ENCODE measurements around the gene MRTFB. TPM values are rescaled to one million over a fixed set of nuclear protein-coding genes. Genes with fewer than 3 reads are reported as not detected.

The MRTFB gene
- total and polyA plus RNA-seq, 2 experiments from 2014 or later: 13.9 to 22.2 TPM

DNA sequence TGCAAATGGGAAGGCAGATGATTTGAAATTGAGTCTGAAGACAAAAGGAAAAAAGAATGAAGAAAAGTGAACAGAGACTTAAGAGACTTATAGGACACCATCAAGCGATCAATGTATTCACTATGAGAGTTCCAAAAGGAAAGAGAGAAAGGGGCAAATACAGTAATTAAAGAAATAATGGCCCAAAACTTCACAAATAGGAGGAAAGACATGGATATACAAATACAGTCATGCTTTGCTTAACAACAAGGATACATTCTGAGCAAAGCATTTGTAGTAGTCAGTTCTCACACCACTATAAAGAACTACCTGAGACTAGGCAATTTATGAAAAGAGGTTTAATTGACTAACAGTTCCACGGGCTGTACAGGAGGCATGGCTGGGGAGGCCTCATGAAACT is 152.5 kb downstream of the MRTFB start:
- Histone ChIP-seq H3K4me1 (ENCODE audit: insufficient read depth) (no peaks in the 10 kb centered on the region), H3K79me2 (replicated peaks; ENCODE audit: insufficient read depth) (no peaks in the 10 kb centered on the region), H3K9me2 (ENCODE audit: insufficient read depth) (no peaks in the 10 kb centered on the region), H3K4me3 (no peak overlapping the region), H3K36me3 (ENCODE audit: insufficient read depth) (no peaks in the 10 kb centered on the region; the same call in 1 of the 2 replicates), H3F3A (replicated peaks; ENCODE audit: low read depth) (no peaks in the 10 kb centered on the region), H4K20me1 (replicated peaks; ENCODE audit: insufficient read depth) (no peaks in the 10 kb centered on the region), H2AFZ (no peak overlapping the region), H3K27me3 (ENCODE audit: insufficient read depth) (no peaks in the 10 kb centered on the region), H3K27ac (ENCODE audit: low read depth) (no peak overlapping the region), H3K4me2 (no peak overlapping the region)
- Mint-ChIP-seq H3K4me1 (no peaks in the 10 kb centered on the region), H3K27ac (no peak overlapping the region), H3K4me3 (no peak overlapping the region), H3K36me3 (ENCODE audit: low read depth) (peaks cover 44% of the 10 kb centered on the region), H3K27me3 (ENCODE audit: insufficient read depth, low read depth, poor library complexity) (peaks cover 2% of the 10 kb centered on the region), H3K9me3 (no peaks in the 10 kb centered on the region; the same call in 2 of the 3 replicates)
- TF ChIP-seq ETS1 (IDR thresholded peaks at IDR 0.05) (no peak), NANOG (IDR thresholded peaks at IDR 0.05; ENCODE audit: borderline replicate concordance) (no peak), EZH2 (IDR thresholded peaks at IDR 0.05; ENCODE audit: low read depth, unreplicated experiment) (no peak), ZNF114 (CRISPR knock-in tag; IDR thresholded peaks at IDR 0.05) (no peak), CREB1 (CRISPR knock-in tag; IDR thresholded peaks at IDR 0.05; ENCODE audit: low read depth) (no peak), ZNF331 (CRISPR knock-in tag; IDR thresholded peaks at IDR 0.05; ENCODE audit: low read depth) (no peak), STAT1 (IDR thresholded peaks at IDR 0.05; ENCODE audit: unreplicated experiment) (no peak), JUNB (IDR thresholded peaks at IDR 0.05; ENCODE audit: unreplicated experiment) (no peak)
- TF ChIP-seq, protein P1, sequence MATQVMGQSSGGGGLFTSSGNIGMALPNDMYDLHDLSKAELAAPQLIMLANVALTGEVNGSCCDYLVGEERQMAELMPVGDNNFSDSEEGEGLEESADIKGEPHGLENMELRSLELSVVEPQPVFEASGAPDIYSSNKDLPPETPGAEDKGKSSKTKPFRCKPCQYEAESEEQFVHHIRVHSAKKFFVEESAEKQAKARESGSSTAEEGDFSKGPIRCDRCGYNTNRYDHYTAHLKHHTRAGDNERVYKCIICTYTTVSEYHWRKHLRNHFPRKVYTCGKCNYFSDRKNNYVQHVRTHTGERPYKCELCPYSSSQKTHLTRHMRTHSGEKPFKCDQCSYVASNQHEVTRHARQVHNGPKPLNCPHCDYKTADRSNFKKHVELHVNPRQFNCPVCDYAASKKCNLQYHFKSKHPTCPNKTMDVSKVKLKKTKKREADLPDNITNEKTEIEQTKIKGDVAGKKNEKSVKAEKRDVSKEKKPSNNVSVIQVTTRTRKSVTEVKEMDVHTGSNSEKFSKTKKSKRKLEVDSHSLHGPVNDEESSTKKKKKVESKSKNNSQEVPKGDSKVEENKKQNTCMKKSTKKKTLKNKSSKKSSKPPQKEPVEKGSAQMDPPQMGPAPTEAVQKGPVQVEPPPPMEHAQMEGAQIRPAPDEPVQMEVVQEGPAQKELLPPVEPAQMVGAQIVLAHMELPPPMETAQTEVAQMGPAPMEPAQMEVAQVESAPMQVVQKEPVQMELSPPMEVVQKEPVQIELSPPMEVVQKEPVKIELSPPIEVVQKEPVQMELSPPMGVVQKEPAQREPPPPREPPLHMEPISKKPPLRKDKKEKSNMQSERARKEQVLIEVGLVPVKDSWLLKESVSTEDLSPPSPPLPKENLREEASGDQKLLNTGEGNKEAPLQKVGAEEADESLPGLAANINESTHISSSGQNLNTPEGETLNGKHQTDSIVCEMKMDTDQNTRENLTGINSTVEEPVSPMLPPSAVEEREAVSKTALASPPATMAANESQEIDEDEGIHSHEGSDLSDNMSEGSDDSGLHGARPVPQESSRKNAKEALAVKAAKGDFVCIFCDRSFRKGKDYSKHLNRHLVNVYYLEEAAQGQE (IDR thresholded peaks at IDR 0.05; ENCODE audit: unreplicated experiment): no peak
- ATAC-seq (no peak), DNase-seq (ENCODE audit: low spot score) (no peak)

- Mint-ChIP-seq H3K27ac (no peak overlapping the region), H3K27me3 (ENCODE audit: insufficient read depth, low read depth, poor library complexity) (peaks cover 2% of the 10 kb centered on the region), H3K9me3 (no peaks in the 10 kb centered on the region; the same call in 2 of the 3 replicates), H3K36me3 (ENCODE audit: low read depth) (peaks cover 44% of the 10 kb centered on the region), H3K4me3 (no peak overlapping the region), H3K4me1 (no peaks in the 10 kb centered on the region)
- H3K9me2 ChIP-seq (ENCODE audit: insufficient read depth): no peaks in the 10 kb centered on the region
- H3K79me2 ChIP-seq (replicated peaks; ENCODE audit: insufficient read depth): no peaks in the 10 kb centered on the region
- TF ChIP-seq STAT1 (IDR thresholded peaks at IDR 0.05; ENCODE audit: unreplicated experiment): no peak
- no peak for TF ChIP-seq NANOG (IDR thresholded peaks at IDR 0.05; ENCODE audit: borderline replicate concordance)
- TF ChIP-seq, protein P2, sequence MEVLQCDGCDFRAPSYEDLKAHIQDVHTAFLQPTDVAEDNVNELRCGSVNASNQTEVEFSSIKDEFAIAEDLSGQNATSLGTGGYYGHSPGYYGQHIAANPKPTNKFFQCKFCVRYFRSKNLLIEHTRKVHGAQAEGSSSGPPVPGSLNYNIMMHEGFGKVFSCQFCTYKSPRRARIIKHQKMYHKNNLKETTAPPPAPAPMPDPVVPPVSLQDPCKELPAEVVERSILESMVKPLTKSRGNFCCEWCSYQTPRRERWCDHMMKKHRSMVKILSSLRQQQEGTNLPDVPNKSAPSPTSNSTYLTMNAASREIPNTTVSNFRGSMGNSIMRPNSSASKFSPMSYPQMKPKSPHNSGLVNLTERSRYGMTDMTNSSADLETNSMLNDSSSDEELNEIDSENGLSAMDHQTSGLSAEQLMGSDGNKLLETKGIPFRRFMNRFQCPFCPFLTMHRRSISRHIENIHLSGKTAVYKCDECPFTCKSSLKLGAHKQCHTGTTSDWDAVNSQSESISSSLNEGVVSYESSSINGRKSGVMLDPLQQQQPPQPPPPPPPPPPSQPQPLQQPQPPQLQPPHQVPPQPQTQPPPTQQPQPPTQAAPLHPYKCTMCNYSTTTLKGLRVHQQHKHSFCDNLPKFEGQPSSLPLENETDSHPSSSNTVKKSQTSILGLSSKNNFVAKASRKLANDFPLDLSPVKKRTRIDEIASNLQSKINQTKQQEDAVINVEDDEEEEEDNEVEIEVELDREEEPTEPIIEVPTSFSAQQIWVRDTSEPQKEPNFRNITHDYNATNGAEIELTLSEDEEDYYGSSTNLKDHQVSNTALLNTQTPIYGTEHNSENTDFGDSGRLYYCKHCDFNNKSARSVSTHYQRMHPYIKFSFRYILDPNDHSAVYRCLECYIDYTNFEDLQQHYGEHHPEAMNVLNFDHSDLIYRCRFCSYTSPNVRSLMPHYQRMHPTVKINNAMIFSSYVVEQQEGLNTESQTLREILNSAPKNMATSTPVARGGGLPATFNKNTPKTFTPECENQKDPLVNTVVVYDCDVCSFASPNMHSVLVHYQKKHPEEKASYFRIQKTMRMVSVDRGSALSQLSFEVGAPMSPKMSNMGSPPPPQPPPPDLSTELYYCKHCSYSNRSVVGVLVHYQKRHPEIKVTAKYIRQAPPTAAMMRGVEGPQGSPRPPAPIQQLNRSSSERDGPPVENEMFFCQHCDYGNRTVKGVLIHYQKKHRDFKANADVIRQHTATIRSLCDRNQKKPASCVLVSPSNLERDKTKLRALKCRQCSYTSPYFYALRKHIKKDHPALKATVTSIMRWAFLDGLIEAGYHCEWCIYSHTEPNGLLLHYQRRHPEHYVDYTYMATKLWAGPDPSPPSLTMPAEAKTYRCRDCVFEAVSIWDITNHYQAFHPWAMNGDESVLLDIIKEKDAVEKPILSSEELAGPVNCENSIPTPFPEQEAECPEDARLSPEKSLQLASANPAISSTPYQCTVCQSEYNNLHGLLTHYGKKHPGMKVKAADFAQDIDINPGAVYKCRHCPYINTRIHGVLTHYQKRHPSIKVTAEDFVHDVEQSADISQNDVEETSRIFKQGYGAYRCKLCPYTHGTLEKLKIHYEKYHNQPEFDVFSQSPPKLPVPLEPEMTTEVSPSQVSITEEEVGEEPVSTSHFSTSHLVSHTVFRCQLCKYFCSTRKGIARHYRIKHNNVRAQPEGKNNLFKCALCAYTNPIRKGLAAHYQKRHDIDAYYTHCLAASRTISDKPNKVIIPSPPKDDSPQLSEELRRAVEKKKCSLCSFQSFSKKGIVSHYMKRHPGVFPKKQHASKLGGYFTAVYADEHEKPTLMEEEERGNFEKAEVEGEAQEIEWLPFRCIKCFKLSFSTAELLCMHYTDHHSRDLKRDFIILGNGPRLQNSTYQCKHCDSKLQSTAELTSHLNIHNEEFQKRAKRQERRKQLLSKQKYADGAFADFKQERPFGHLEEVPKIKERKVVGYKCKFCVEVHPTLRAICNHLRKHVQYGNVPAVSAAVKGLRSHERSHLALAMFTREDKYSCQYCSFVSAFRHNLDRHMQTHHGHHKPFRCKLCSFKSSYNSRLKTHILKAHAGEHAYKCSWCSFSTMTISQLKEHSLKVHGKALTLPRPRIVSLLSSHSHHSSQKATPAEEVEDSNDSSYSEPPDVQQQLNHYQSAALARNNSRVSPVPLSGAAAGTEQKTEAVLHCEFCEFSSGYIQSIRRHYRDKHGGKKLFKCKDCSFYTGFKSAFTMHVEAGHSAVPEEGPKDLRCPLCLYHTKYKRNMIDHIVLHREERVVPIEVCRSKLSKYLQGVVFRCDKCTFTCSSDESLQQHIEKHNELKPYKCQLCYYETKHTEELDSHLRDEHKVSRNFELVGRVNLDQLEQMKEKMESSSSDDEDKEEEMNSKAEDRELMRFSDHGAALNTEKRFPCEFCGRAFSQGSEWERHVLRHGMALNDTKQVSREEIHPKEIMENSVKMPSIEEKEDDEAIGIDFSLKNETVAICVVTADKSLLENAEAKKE (CRISPR knock-in tag; IDR thresholded peaks at IDR 0.05): no peak
- no peak for TF ChIP-seq ZNF331 (CRISPR knock-in tag; IDR thresholded peaks at IDR 0.05; ENCODE audit: low read depth)
- H4K20me1 ChIP-seq (replicated peaks; ENCODE audit: insufficient read depth): no peaks in the 10 kb centered on the region
- H3K4me1 ChIP-seq (ENCODE audit: insufficient read depth): no peaks in the 10 kb centered on the region
- DNase-seq (ENCODE audit: low spot score) (no peak), ATAC-seq (no peak)
- H3K4me2 ChIP-seq: no peak overlapping the region
- H3K4me3 ChIP-seq: no peak overlapping the region
- H3F3A ChIP-seq (replicated peaks; ENCODE audit: low read depth): no peaks in the 10 kb centered on the region
- no peaks in the 10 kb centered on the region for H3K27me3 ChIP-seq (ENCODE audit: insufficient read depth)
- no peak overlapping the region for H3K27ac ChIP-seq (ENCODE audit: low read depth)
- no peaks in the 10 kb centered on the region for H3K36me3 ChIP-seq (ENCODE audit: insufficient read depth)
- no peak overlapping the region for H2AFZ ChIP-seq
Measured at GRCh38 chr16:14225457-14225856, 154.3 kb downstream of the MRTFB start.
